Peyer's patch (tissue), 4 donors: ENCODE data around the gene GRIA4.

ENCODE experiments used
- CTCF ChIP-seq, 6 experiments: fragments of 450-650 bp in 4 of 6; fragments of 200-600 bp in 2 of 6; sonication (generic) in 1 of 6; IDR thresholded peaks; one replicate each; pipeline ENCODE4 v1.5.1; 2017 to 2019; ENCODE audit warnings: antibody characterized with exemption in 6 of 6, mild to moderate bottlenecking in 3 of 6, moderate library complexity in 1 of 6
- POLR2A ChIP-seq, 2 donors: fragments of 450-650 bp; IDR thresholded peaks; one replicate each; pipeline ENCODE4 v1.5.1; 2017; ENCODE audit warnings: antibody characterized with exemption in 2 of 2, mild to moderate bottlenecking in 2 of 2, moderate library complexity in 2 of 2

- TF ChIP-seq CTCF (IDR thresholded peaks at IDR 0.05) (no peak), POLR2A (IDR thresholded peaks at IDR 0.05) (no peak)
Measured at GRCh38 chr11:105622016-105622415, 12.1 kb downstream of the GRIA4 start.
